ENCODE data around the gene EIF5.

DNA sequence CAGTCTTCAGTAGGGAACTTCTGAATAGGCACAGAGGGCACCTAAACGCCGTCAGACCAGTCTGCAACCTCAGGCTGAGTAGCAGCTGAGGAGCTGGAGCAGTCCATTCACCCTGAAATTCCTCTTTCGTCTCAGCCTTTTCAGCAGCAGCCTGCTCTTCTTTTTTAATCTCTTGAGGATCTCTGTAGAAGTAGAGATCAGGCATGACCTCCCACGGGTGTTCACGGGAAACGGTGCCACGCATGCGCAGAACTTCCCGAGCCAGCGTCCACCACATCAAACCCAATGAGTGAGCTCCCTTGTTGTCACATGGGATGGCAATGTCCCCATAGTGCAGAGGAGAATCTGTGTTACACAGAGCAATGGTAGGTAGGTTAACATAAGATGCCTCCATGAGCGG, 40.1 kb downstream of the EIF5 start:
- TF ChIP-seq, protein P1, sequence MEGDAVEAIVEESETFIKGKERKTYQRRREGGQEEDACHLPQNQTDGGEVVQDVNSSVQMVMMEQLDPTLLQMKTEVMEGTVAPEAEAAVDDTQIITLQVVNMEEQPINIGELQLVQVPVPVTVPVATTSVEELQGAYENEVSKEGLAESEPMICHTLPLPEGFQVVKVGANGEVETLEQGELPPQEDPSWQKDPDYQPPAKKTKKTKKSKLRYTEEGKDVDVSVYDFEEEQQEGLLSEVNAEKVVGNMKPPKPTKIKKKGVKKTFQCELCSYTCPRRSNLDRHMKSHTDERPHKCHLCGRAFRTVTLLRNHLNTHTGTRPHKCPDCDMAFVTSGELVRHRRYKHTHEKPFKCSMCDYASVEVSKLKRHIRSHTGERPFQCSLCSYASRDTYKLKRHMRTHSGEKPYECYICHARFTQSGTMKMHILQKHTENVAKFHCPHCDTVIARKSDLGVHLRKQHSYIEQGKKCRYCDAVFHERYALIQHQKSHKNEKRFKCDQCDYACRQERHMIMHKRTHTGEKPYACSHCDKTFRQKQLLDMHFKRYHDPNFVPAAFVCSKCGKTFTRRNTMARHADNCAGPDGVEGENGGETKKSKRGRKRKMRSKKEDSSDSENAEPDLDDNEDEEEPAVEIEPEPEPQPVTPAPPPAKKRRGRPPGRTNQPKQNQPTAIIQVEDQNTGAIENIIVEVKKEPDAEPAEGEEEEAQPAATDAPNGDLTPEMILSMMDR (IDR thresholded peaks at IDR 0.05): no peak
- TF ChIP-seq EP300 (IDR thresholded peaks at IDR 0.05; ENCODE audit: low read depth) (no peak), POLR2A (IDR thresholded peaks at IDR 0.05) (no peak), POLR2AphosphoS5 (IDR thresholded peaks at IDR 0.05) (no peak)
